HG03039 (cell line): Measurements from ENCODE around the gene TTLL8.
A peak's percentile ranks its signal among the peaks of the same experiment; 100 is the strongest.

Experiments used
- ATAC-seq: cut with Tn5 transposase; IDR thresholded peaks from one replicate; pipeline ENCODE4 v1.9.1; 2021; ENCODE audit warnings: mild to moderate bottlenecking, moderate library complexity; ENCODE audit not compliant: unreplicated experiment

The TTLL8 gene

GRCh38 chr22:50045211-50046018 lies 12.7 kb downstream of the TTLL8 start:
- no peak for ATAC-seq

GRCh38 chr22:50044485-50045118 lies 13.5 kb downstream of the TTLL8 start:
- no peak for ATAC-seq

- no peak for ATAC-seq
Measured at GRCh38 chr22:50041361-50042065, 16.6 kb downstream of the TTLL8 start.

- no peak for ATAC-seq
Measured at GRCh38 chr22:50040717-50041116, 17.4 kb downstream of the TTLL8 start.

GRCh38 chr22:50039669-50040443 lies 18.2 kb downstream of the TTLL8 start:
- ATAC-seq, result no peak

- no peak for ATAC-seq
Measured at GRCh38 chr22:50035976-50036724, 21.9 kb downstream of the TTLL8 start.

GRCh38 chr22:50035131-50035881 lies 22.8 kb downstream of the TTLL8 start:
- no peak for ATAC-seq

- no peak for ATAC-seq
Measured at GRCh38 chr22:50034126-50035081, 23.7 kb downstream of the TTLL8 start.

GRCh38 chr22:50032941-50033601 lies 25.0 kb downstream of the TTLL8 start:
- ATAC-seq, result no peak

GRCh38 chr22:50032109-50032871 lies 25.8 kb downstream of the TTLL8 start:
- no peak for ATAC-seq

GRCh38 chr22:50031189-50032091 lies 26.7 kb downstream of the TTLL8 start:
- no peak for ATAC-seq

GRCh38 chr22:50030297-50031188 lies 27.6 kb downstream of the TTLL8 start:
- ATAC-seq, result peak; percentile 55

GRCh38 chr22:50027639-50028537 lies 30.2 kb downstream of the TTLL8 start:
- no peak for ATAC-seq

- no peak for ATAC-seq
Measured at GRCh38 chr22:50025993-50026392, 32.1 kb downstream of the TTLL8 start.
